Transverse colon (tissue), 4 donors: Measurements from ENCODE around the gene CD300H. TPM values are rescaled to one million over a fixed set of nuclear protein-coding genes. Genes with fewer than 3 reads are reported as not detected.

ENCODE experiments used
- DNase-seq: peaks from one replicate; pipeline ENCODE4 v3.0.0-alpha.2; 2019
- H3K27ac ChIP-seq, 4 donors: fragments of 200-600 bp; sonication (generic); 2 replicates each; pipeline ENCODE4 v1.5.1; 2016 to 2018; ENCODE audit warnings: inconsistent platforms in 4 of 4
- H3K27me3 ChIP-seq: fragments of 200-600 bp; sonication (generic); 2 replicates; pipeline ENCODE4 v1.5.1; 2017; ENCODE audit warnings: inconsistent platforms
- H3K36me3 ChIP-seq, 4 donors: fragments of 200-600 bp; sonication (generic); 2 replicates each; pipeline ENCODE4 v1.5.1; 2017 to 2019; ENCODE audit warnings: inconsistent platforms in 4 of 4
- H3K4me1 ChIP-seq, 4 donors: fragments of 200-600 bp; sonication (generic); 2 replicates each; pipeline ENCODE4 v1.5.1; 2017 to 2020; ENCODE audit warnings: inconsistent platforms in 4 of 4
- H3K4me3 ChIP-seq, 4 donors: fragments of 200-600 bp; sonication (generic); 1 replicate in 1 of 4; 2 replicates in 3 of 4; pipeline versions ENCODE4 v1.5.1 to v1.6.1; 2017 to 2019; ENCODE audit warnings: inconsistent platforms in 4 of 4
- H3K9me3 ChIP-seq, 2 donors: fragments of 200-600 bp; sonication (generic); 2 replicates each; pipeline ENCODE4 v1.5.1; 2017 to 2019; ENCODE audit warnings: inconsistent platforms in 2 of 2
- CTCF ChIP-seq, 5 experiments: fragments of 200-600 bp in 3 of 5; fragments of 450-650 bp in 2 of 5; sonication (generic) in 3 of 5; IDR thresholded peaks; 1 replicate in 2 of 5; 2 replicates in 3 of 5; pipeline ENCODE4 v1.5.1; 2016 to 2017; ENCODE audit warnings: antibody characterized with exemption in 5 of 5, inconsistent platforms in 3 of 5, mild to moderate bottlenecking in 2 of 5, moderate library complexity in 1 of 5
- EP300 ChIP-seq: sonication (generic); formaldehyde crosslinking; IDR thresholded peaks from one replicate; pipeline ENCODE4 v1.6.1; 2017; ENCODE audit warnings: antibody characterized with exemption, low read depth
- POLR2A ChIP-seq: fragments of 450-650 bp; IDR thresholded peaks from one replicate; pipeline ENCODE4 v1.6.1; 2016; ENCODE audit warnings: antibody characterized with exemption, mild to moderate bottlenecking, moderate library complexity
- POLR2AphosphoS5 ChIP-seq, 3 donors: sonication (generic); formaldehyde crosslinking; IDR thresholded peaks; one replicate each; pipeline ENCODE4 v1.6.1; 2016; ENCODE audit warnings: antibody characterized with exemption in 3 of 3
- WGBS, 2 donors: methylation state at CpG; one replicate each; pipeline ENCODE4 v1.1.5; 2018; ENCODE audit warnings: low coverage in 1 of 2; 5-methylcytosine and 5-hydroxymethylcytosine counted together
- in situ Hi-C, 4 donors: fragments of 200-750 bp; cut with MboI; loops; one replicate each; pipeline versions ENCODE4 v1.15.0 to v1.15.1; 2017; ENCODE audit warnings: low sequenced_read_pairs in 3 of 4, low pct_ligation_motif_present in 1 of 4, low pct_unique_long_range_greater_than_20kb in 1 of 4
- intact Hi-C: fragments of 100-400 bp; cut with DNase I; formaldehyde crosslinking; loops from one replicate; pipeline ENCODE4 v1.15.1; 2023; ENCODE audit warnings: low total_unique reads
- total RNA-seq, 4 donors: library from RNA; depleted of rRNA; stranded (reverse); fragments of >200 nt; gene quantifications; one replicate each; pipeline ENCODE4 v1.1.0, GENCODE V29; 2016

CD300H gene
- total RNA-seq, 4 donors from 2014 or later = not detected

DNA sequence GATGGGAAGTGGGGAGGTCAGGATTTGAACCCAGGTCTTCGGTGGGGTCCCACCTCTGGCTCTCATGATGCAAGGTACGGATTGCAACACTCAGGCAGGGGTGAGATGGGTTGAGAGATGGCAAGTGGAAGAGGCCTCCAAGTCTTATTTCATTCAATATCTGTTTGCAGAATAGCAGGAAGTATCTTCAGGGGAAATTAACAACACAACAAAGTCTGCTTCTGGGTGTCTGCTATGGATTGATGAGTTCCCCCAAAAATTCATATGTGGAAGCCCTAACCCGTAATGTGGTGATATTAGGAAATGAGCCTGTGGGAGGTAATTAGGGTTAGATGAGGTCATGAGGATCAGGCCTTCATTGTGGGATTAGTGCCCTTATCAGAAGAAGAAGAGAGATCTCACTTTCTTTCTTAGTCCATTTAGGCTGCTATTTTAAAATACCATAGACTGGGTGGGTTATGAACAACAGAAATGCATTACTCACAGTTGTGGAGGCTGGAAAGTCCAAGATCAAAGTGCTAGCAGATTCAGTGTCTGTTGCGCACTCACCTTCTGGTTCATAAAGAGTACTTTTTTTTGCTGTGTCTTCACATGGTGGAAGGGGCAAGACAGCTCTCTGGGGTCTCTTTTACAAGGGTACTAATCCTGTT is 4.4 kb upstream of the CD300H start:
- TF ChIP-seq CTCF (IDR thresholded peaks at IDR 0.05) (no peak), POLR2A (no peak), POLR2AphosphoS5 (IDR thresholded peaks at IDR 0.05) (no peak), EP300 (no peak)
- H3K27me3 ChIP-seq = no peaks in the 10 kb centered on the region
- no peaks in the 10 kb centered on the region for H3K36me3 ChIP-seq
- intact Hi-C loops (no loop called here), in situ Hi-C loops (no loop called here)
- no peak for DNase-seq
- 88 to 100% methylated on average over 1 to 4 of the region's 4 CpGs for WGBS, 2 donors
- no peak overlapping the region for H3K27ac ChIP-seq
- H3K4me1 ChIP-seq = peaks cover 0 to 6% (median 4%) of the 10 kb centered on the region in 4 donors
- no peaks in the 10 kb centered on the region for H3K9me3 ChIP-seq
- no peak overlapping the region for H3K4me3 ChIP-seq

DNA sequence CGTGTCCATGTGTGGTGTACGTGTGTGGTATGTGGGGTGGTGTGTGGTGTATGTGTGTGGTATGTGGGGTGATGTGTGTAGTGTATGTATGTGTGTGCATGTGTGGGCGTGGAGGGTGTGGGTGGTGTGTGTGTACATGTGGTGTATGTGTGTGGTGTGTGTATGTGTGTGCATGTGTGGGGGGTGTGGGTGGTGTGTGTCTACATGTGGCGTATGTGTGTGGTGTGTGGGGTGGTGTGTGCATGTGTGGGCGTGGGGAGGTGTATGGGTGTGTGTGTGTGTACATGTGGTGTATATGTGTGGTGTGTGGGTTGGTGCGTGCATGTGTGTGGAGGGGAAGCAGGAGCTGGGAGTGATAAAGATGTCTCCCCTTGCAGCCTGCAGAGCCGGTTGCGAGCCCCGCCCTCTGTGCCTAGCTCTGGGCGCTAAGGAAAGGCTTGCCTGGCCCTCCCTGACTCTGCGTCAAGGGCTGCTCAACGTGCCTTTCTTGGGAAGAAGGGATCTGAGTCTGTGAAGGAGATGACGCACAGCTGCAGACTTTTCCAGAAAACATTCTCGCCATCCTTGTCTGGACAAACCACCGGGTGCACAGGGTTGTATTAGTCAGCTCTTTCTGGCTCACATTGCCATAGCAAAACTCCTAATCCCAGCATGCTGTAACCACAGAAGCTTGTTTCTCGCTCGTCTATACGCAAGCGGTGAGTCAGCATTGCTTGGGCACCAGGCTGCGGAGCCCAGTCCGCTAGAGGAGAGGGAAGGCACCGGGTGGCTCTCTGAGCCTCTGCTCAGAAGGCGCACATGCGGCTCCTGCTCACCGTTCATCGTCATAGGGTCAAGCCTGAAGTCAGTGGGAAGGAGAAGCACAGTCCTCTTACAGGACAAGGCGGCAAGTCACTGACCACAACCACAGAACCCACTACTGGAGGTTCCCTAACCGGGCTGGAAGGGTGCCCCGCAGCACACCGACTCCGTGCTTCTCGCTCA is 2.0 kb upstream of the CD300H start:
- TF ChIP-seq CTCF (IDR thresholded peaks at IDR 0.05) (no peak), POLR2A (no peak), POLR2AphosphoS5 (IDR thresholded peaks at IDR 0.05) (no peak), EP300 (no peak)
- in situ Hi-C loops = no loop called here
- Histone ChIP-seq H3K9me3 (no peaks in the 10 kb centered on the region), H3K4me3 (no peak overlapping the region), H3K36me3 (no peaks in the 10 kb centered on the region), H3K4me1 (peaks cover 0 to 4% (median 3%) of the 10 kb centered on the region in 4 donors), H3K27ac (no peak overlapping the region), H3K27me3 (no peaks in the 10 kb centered on the region)
- intact Hi-C loops = no loop called here
- DNase-seq = peak; percentile 14
- WGBS, 2 donors = 65 to 100% methylated on average over 3 to 30 of the region's 32 CpGs

DNA sequence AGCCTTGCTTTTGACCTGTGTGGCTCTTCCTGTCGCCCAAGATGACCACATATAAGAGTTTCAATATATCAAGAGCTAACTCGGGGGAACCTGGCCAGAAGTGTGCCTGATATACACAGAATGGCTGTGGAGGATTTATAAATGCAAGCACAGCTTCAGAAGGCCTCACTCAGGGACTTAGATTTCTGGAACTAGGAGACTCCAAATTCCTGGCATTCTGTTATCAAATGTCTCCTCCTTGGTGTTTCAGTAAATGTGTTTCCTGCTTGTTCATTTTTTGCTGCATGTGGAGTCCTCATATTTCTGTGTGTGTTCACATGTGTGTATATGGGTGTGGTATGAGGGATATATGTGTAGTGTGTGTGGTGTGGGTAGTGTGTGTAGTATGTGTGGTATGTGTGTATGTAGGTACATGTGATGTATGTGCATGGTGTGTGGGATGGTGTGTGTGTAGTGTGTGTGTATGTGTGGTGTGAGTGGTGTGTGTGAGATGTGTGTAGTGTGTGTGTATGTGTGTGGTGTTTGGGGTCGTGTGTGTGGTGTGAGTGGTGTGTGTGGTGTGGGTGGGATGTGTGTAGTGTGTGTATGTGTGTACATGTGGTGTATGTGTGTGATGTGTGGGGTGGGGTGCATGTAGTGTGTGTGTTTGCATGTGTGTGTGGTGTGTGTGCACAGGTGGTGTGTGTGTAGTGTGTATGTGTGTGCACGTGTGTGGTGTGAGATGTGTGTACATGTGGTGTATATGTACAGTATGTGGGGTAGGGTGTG is 981 bp upstream of the CD300H start:
- no peak for TF ChIP-seq POLR2A
- TF ChIP-seq POLR2AphosphoS5 (IDR thresholded peaks at IDR 0.05) = no peak
- TF ChIP-seq CTCF (IDR thresholded peaks at IDR 0.05) = no peak
- TF ChIP-seq EP300 = no peak
- Histone ChIP-seq H3K27me3 (no peaks in the 10 kb centered on the region), H3K27ac (no peak overlapping the region), H3K4me1 (peaks cover 0 to 3% (median 0%) of the 10 kb centered on the region in 4 donors), H3K36me3 (no peaks in the 10 kb centered on the region), H3K4me3 (no peak overlapping the region), H3K9me3 (no peaks in the 10 kb centered on the region)
- no peak for DNase-seq
- intact Hi-C loops = no loop called here
- in situ Hi-C loops = no loop called here
- 73 to 83% methylated on average over 2 to 4 of the region's 4 CpGs for WGBS, 2 donors
